ENCODE results near the gene OSCP1.
A peak's percentile ranks its signal among the peaks of the same experiment; 100 is the strongest.

The OSCP1 gene

GRCh38 chr1:36455386-36455785 is 5.1 kb upstream of the OSCP1 start:
- no peak overlapping the region for H3K27ac ChIP-seq

GRCh38 chr1:36453600-36454388 is 3.5 kb upstream of the OSCP1 start:
- H3K27me3 ChIP-seq (replicated peaks) = no peaks in the 10 kb centered on the region
- in situ Hi-C loops (cut with HindIII; ENCODE audit: low pct_ligation_motif_present, low sequenced_read_pairs) = no loop called here
- DNase-seq = no peak
- no peak overlapping the region for H3K27ac ChIP-seq
- no peak overlapping the region for H3K4me3 ChIP-seq (ENCODE audit: low read depth, low read length)
- no peak for TF ChIP-seq CTCF (IDR thresholded peaks at IDR 0.05; ENCODE audit: low read depth, low read length, missing control alignments)
- H3K36me3 ChIP-seq (replicated peaks) = peaks cover 30% of the 10 kb centered on the region

More at GRCh38 chr1:36455386-36455785, 5.1 kb upstream of the OSCP1 start:
- DNase-seq = no peak
- Histone ChIP-seq H3K36me3 (replicated peaks) (peaks cover 34% of the 10 kb centered on the region), H3K4me3 (ENCODE audit: low read depth, low read length) (no peak overlapping the region), H3K27me3 (replicated peaks) (no peaks in the 10 kb centered on the region)
- in situ Hi-C loops (cut with HindIII; ENCODE audit: low pct_ligation_motif_present, low sequenced_read_pairs) = no loop called here
- TF ChIP-seq CTCF (IDR thresholded peaks at IDR 0.05; ENCODE audit: low read depth, low read length, missing control alignments) = no peak

GRCh38 chr1:36453051-36453450 is 2.8 kb upstream of the OSCP1 start:
- peaks cover 30% of the 10 kb centered on the region for H3K36me3 ChIP-seq (replicated peaks)
- H3K4me3 ChIP-seq (ENCODE audit: low read depth, low read length) = no peak overlapping the region
- no peak overlapping the region for H3K27ac ChIP-seq
- no peaks in the 10 kb centered on the region for H3K27me3 ChIP-seq (replicated peaks)
- DNase-seq = no peak
- in situ Hi-C loops (cut with HindIII; ENCODE audit: low pct_ligation_motif_present, low sequenced_read_pairs) = no loop called here
- TF ChIP-seq CTCF (IDR thresholded peaks at IDR 0.05; ENCODE audit: low read depth, low read length, missing control alignments) = no peak

- Histone ChIP-seq H3K27ac (peak overlapping the region; percentile 92), H3K4me3 (ENCODE audit: low read depth, low read length) (peak overlapping the region; percentile 70), H3K36me3 (replicated peaks) (peaks cover 15% of the 10 kb centered on the region), H3K27me3 (replicated peaks) (no peaks in the 10 kb centered on the region)
- in situ Hi-C loops (cut with HindIII; ENCODE audit: low pct_ligation_motif_present, low sequenced_read_pairs) = no loop called here
- DNase-seq = no peak
- TF ChIP-seq CTCF (IDR thresholded peaks at IDR 0.05; ENCODE audit: low read depth, low read length, missing control alignments) = no peak
Measured at GRCh38 chr1:36450919-36451305, 661 bp upstream of the OSCP1 start.

- Histone ChIP-seq H3K27me3 (replicated peaks) (no peaks in the 10 kb centered on the region), H3K4me3 (ENCODE audit: low read depth, low read length) (no peak overlapping the region), H3K27ac (no peak overlapping the region), H3K36me3 (replicated peaks) (no peaks in the 10 kb centered on the region)
- in situ Hi-C loops (cut with HindIII; ENCODE audit: low pct_ligation_motif_present, low sequenced_read_pairs) = no loop called here
- TF ChIP-seq CTCF (IDR thresholded peaks at IDR 0.05; ENCODE audit: low read depth, low read length, missing control alignments) = no peak
- DNase-seq = no peak
Measured at GRCh38 chr1:36448530-36449056, 1.7 kb downstream of the OSCP1 start.

Measured in brain microvascular endothelial cell (primary cell).